Omental fat pad (tissue), 4 donors: ENCODE data around the gene TSPAN7. TPM values are rescaled to one million over a fixed set of nuclear protein-coding genes. Genes with fewer than 3 reads are reported as not detected.

Source experiments
- ATAC-seq: fragments of 150-250 bp; one replicate; pipeline ENCODE4 v1.9.1; 2016; ENCODE audit warnings: mild to moderate bottlenecking, moderate library complexity; ENCODE audit not compliant: low FRiP score
- DNase-seq: peaks from one replicate; pipeline ENCODE4 v3.0.0-alpha.2; 2019; ENCODE audit warnings: low spot score
- CTCF ChIP-seq, 3 donors: fragments of 450-650 bp; IDR thresholded peaks; one replicate each; pipeline ENCODE4 v1.5.1; 2016 to 2017; ENCODE audit warnings: antibody characterized with exemption in 3 of 3, mild to moderate bottlenecking in 3 of 3, moderate library complexity in 2 of 3
- total RNA-seq, 4 donors: library from RNA; depleted of rRNA; stranded (reverse); fragments of >200 nt; gene quantifications; one replicate each; pipeline ENCODE4 v1.1.0, GENCODE V29; 2016

Gene TSPAN7
- total RNA-seq, 4 donors from 2014 or later = 18.7 to 61.2 (median 40.8) TPM

- DNase-seq = no peak
- no peak for ATAC-seq
- no peak for TF ChIP-seq CTCF (IDR thresholded peaks at IDR 0.05)
These were observed 65.0 kb downstream of the TSPAN7 start for GRCh38 chrX:38626296-38626695.

GRCh38 chrX:38627683-38628082 is 66.3 kb downstream of the TSPAN7 start:
- no peak for DNase-seq
- ATAC-seq = no peak
- no peak for TF ChIP-seq CTCF (IDR thresholded peaks at IDR 0.05)

- DNase-seq (no peak), ATAC-seq (no peak)
- TF ChIP-seq CTCF (IDR thresholded peaks at IDR 0.05) = no peak
These were observed 67.2 kb downstream of the TSPAN7 start for GRCh38 chrX:38628587-38628986.

- TF ChIP-seq CTCF (IDR thresholded peaks at IDR 0.05) = no peak
- no peak for DNase-seq
- no peak for ATAC-seq
These were observed 71.2 kb downstream of the TSPAN7 start for GRCh38 chrX:38632516-38632915.

GRCh38 chrX:38634665-38635064 is 73.3 kb downstream of the TSPAN7 start:
- ATAC-seq (no peak), DNase-seq (no peak)
- TF ChIP-seq CTCF (IDR thresholded peaks at IDR 0.05) = no peak

GRCh38 chrX:38636949-38637819 is 75.8 kb downstream of the TSPAN7 start:
- no peak for ATAC-seq
- DNase-seq = no peak
- TF ChIP-seq CTCF (IDR thresholded peaks at IDR 0.05) = no peak

GRCh38 chrX:38638952-38639529 is 77.7 kb downstream of the TSPAN7 start:
- no peak for DNase-seq
- ATAC-seq = no peak
- TF ChIP-seq CTCF (IDR thresholded peaks at IDR 0.05) = no peak
